ENCODE data around the gene TRIM69.
"Not testable (repeated sequence)": the region's sequence is repeated elsewhere in the genome, so short reads cannot be mapped to it uniquely, and the experiment has no call there.

Gene TRIM69

DNA sequence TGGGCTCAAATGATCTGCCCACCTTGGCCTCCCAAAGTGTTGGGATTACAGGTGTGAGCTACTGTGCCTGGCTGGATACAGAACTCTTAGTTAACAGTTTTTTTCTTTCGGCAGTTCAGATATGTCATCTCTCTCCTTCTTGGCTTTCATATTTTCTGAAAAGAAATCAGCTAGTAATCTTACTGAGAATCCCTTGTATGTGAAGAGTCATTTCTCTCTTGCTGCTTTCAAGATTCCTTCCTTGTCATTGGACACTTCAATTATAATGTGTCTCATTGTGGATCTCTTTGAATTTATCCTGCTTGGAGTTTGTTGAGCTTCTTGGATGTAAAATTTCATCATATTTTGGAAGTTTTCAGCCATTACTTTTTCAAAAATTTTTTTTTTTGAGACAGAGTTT is 17.0 kb downstream of the TRIM69 start:
- no peak for DNase-seq

GRCh38 chr15:44763187-44763586 is 26.9 kb downstream of the TRIM69 start:
- DNase-seq = no peak

- no peak for DNase-seq
Measured at GRCh38 chr15:44763848-44764247, 27.5 kb downstream of the TRIM69 start.

- no peak for DNase-seq
Measured at GRCh38 chr15:44765036-44765435, 28.7 kb downstream of the TRIM69 start.

- peak; percentile 9 for DNase-seq
Measured at GRCh38 chr15:44769521-44769920, 33.2 kb downstream of the TRIM69 start.

- DNase-seq = not testable (repeated sequence)
Measured at GRCh38 chr15:44770715-44771114, 34.4 kb downstream of the TRIM69 start.

DNA sequence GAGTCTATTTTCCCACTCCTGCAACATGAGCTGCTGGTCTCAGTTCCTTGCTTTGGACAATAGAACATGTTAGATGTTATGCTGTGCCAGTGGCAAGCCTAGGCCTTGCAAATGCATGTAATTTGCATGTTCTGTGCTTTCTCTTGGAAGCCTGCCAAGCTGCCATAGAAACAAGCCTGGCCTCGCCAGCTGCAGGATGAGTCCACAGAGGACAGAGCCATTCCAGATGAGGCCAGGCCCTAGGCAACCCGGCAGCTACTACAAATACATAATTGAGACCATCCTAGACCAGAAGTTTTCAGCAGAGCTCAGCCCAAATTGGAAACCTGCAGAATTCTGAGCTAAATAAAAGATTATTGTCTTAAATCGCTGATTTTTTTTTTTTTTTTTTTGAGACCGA is 39.6 kb downstream of the TRIM69 start:
- DNase-seq = peak; percentile 88

- no peak for DNase-seq
Measured at GRCh38 chr15:44779761-44780160, 43.4 kb downstream of the TRIM69 start.

GRCh38 chr15:44780608-44781007 is 44.3 kb downstream of the TRIM69 start:
- no peak for DNase-seq

DNA sequence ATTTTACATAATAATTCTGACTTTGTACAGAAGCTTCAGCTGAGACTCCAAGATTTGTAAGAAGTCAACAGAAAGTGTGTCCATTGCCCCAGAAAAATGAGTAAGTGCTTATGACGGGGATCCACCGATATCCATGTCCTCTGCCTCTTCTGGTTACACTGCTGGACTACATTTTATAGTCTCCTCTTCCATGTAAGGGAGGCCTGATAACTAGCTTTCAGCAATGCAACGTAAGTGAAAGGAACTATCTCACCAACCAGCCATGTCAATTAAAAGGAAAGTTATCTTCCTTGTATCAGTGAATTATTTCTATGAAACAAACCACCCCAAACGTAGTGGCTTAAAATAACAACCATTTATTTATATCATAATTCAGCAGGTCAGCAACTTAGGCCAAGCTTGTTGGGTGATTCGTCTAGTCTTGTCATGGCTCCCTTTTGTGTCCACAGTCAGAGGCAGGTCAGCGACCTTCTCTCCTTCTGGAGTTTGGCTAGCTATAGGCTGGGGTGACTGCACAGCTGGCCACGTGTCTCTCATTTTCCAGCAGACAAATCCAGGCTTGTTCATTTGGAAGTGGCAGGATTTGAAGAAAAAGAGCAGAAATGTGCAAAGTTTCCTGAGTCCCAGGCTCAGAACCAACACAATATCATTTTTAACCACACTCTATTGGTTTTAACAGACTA is 44.9 kb downstream of the TRIM69 start:
- no peak for DNase-seq

GRCh38 chr15:44782516-44782915 is 46.2 kb downstream of the TRIM69 start:
- peak; percentile 94 for DNase-seq

DNA sequence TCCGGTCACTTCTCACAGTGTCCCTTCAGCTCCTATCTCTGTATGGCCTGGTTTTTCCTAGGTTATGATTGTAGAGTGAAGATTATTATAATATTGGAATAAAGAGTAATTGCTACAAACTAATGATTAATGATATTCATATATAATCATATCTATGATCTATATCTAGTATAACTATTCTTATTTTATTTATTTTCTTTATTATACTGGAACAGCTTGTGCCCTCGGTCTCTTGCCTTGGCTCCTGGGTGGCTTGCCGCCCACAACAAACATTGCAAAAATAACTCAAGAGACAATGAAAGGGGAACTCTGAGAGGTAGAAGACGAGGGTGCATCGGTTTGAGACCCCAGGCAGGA is 48.6 kb downstream of the TRIM69 start:
- not testable (repeated sequence) for DNase-seq

DNA sequence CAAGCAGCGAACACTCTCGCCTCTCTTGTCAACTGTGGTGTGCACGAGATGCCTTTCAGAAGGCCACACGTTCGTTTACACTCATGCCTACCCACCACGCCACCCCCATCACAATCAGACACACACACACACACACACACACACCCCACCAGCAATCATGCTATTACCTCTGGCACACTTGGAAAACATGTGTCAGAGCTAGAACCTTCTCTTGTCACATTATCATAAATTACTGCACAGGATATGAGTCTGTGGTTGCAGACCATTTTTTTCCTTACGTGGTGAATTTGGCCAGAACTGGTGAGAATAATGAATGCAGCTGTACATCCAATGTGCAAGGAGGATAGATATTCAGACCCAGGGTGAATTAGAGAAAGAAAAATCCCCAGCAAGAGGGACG is 52.4 kb downstream of the TRIM69 start:
- no peak for DNase-seq

DNA sequence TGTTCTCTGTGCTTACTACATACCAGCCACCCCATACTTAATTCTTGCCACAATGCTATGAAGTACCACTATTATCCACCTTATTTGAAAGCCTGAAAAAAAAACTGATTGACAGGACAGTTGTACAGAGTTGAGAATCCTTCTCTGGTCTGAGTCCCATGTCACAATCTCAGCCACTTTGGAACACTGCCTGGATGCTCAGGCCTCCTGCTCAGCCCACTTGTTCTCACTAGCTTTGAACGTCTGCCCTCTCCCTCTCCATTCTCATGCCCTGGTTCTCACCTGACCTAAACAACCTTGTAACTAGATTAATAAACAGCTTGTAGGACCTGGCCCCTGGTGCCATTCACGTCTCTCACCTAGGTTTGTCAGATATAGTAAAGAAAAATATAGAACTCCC is 53.9 kb downstream of the TRIM69 start:
- no peak for DNase-seq

GRCh38 chr15:44790656-44791055 is 54.3 kb downstream of the TRIM69 start:
- DNase-seq = no peak

DNA sequence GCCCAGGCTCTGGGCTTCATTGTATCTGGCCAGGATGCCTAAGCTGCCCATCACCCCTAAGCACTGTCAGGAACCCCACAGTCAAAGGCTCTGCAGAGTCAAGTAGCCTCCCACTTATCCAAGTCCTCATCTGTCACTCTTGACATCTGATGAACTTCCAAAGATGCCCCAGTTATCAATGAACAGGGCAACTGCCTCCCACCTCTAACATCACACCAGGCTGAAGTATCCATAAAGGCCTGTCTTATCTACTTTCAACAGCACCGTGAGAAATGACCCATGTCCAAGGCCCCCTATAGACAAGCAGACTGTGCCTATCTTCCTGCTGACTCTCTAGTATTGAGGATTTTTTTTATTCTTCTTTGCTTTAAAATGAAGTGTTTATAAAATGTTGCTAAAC is 56.4 kb downstream of the TRIM69 start:
- no peak for DNase-seq

DNA sequence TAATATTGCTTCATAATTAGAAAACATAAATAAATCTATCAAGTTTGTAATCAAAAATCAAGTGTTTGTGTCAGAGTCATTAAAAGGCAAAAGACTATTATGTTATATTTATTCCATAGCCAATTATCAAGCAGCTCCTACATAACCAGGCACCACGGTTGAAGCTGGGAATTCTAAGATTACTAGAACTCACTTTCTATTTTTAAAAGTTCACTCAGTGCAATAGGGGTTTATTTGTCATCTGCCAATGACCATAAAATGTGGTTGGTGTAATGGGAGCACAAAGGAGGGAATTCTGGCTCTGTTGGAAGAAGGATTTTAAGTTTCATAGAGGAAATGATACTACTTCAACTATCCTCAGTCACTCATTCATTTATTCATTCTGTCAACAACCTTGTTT is 57.7 kb downstream of the TRIM69 start:
- DNase-seq = no peak

DNA sequence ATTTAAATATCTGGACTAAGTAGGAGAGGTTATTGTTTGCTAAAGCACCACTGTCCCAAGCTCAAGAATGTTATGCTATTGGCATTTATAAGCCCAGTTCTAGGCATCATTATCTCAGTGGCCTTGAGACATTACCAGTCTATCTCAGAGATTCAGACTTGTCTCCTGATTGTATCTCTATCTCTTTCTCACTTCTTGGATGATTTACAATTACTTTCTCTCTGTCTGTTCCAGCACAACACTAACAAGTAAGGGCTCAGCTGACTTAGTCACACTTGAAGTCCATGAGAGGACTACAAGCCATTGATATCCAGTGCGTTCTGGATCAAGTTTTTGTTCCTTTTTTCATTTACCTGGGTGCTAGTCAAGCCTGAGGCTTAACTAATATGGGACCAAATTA is 60.2 kb downstream of the TRIM69 start:
- DNase-seq = no peak

DNA sequence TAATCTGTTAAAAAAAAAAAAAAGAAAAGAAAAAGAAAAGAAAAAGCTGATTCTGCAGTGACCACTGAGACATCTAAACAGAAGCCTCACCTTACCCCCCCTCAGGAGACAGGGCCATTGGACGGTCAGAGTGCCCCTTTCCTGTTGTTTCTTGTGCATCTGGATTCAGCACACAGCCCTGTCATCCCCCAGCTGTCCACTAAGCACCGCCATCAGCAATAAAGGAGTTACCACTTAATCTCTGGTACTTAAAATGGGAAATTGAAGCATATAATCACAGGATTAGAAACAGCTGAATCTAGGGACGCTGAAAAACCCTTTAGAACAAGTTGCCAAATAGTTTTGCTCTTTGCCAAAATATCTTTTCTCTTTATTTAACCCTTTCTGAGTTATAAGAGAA is 62.5 kb downstream of the TRIM69 start:
- peak; percentile 54 for DNase-seq

DNA sequence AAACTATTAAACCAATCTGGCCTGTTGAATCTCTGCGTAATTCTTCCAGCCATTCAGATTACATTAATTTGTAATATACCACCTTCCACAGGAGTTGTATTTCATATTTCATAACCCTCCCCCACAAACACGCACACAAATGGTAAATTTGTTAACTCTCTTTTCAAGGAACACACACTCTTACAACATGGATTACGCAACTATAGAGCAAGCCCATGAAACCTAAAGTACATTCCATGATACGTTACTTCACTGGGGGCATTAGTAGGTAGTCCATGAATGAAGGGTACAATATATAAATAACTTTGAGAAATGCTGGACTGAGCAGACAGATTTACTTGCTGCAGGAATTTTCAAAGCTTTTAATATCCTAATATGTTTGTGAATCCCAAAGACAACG is 65.0 kb downstream of the TRIM69 start:
- DNase-seq = no peak

DNA sequence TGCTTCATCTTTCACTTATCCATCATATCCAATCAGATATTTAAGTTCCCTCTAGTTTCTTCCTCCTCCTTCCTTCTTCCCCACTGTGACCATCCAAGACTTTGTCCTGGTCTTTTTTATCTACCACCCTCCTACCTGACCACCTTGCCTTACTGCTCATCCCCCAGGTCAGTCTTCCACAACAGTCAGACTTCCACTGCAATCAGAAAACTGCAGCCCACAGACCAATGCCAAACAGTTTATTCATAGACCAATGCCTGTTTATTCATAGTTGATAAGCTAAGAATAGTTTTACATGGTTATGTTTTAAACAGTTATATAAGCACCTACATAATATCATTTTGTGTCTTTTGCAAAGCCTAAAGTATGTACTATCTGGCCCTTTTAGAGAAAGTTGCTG is 65.5 kb downstream of the TRIM69 start:
- no peak for DNase-seq

DNA sequence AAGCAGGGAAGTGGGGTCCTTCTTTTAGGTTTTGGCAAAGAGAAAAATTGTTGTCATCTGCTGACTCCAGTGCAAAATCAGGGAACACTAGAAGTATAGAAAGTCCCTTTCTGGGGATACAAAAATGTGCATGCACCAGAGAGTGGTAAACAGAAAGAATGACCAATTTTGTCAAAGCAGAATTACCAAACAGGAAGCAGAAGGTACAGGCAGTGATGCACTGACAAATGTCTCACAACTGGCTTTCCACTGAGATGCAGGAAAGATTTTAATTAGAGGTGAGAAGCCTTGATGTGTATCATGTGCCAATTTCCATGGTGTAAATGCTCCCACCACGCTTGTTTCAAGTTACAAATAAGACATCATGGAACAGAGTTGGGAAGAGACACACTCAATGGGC is 66.0 kb downstream of the TRIM69 start:
- DNase-seq = no peak

GRCh38 chr15:44804298-44805046 is 68.1 kb downstream of the TRIM69 start:
- DNase-seq = no peak

DNA sequence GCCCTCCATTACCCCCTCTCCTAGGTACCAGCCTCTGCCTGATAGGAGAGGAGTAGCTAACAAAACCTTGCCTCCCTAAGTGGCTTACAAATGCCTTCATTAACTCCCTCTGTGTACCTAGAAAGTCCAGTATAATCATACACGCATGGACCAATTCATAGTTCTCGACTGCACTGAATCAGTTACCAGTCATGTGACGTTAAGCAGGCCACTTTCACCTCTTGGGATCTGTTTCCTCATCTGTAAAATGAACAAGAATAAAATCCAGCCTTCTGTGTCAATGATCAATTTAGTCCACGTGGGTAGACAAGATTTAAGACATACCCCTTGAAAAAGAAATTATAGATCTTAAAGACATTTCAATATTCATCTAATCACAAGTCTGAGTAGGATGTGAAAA is 72.2 kb downstream of the TRIM69 start:
- DNase-seq = peak; percentile 15

- no peak for DNase-seq
Measured at GRCh38 chr15:44810237-44810636, 73.9 kb downstream of the TRIM69 start.
